Body of pancreas (tissue), 4 donors: Measurements from ENCODE around the gene FUBP1. TPM values are rescaled to one million over a fixed set of nuclear protein-coding genes. Genes with fewer than 3 reads are reported as not detected.
A peak's percentile ranks its signal among the peaks of the same experiment; 100 is the strongest.
"Not testable (repeated sequence)": the region's sequence is repeated elsewhere in the genome, so short reads cannot be mapped to it uniquely, and the experiment has no call there.

ENCODE experiments used
- ATAC-seq: fragments of 150-250 bp; one replicate; pipeline ENCODE4 v1.9.1; 2016
- DNase-seq, 4 donors: peaks; one replicate each; pipeline ENCODE4 v3.0.0-alpha.2; 2019
- H3K27ac ChIP-seq, 4 donors: fragments of 200-600 bp; sonication (generic); 1 replicate in 3 of 4; 2 replicates in 1 of 4; pipeline versions ENCODE4 v1.5.1 to v1.6.1; 2016 to 2019; ENCODE audit warnings: mild to moderate bottlenecking in 1 of 4, mixed read lengths in 1 of 4, moderate library complexity in 1 of 4
- H3K27me3 ChIP-seq, 2 donors: fragments of 200-600 bp; sonication (generic); one replicate each; pipeline ENCODE4 v1.6.0; 2016; ENCODE audit warnings: mild to moderate bottlenecking in 1 of 2
- H3K36me3 ChIP-seq, 2 donors: fragments of 200-600 bp; sonication (generic); replicated peaks in 1 of 2; 2 replicates each; pipeline ENCODE4 v1.5.1; 2016; ENCODE audit warnings: low read depth in 2 of 2; ENCODE audit not compliant: insufficient read depth in 1 of 2
- H3K4me1 ChIP-seq: fragments of 200-600 bp; sonication (generic); one replicate; pipeline ENCODE4 v1.6.0; 2016
- H3K4me3 ChIP-seq, 2 donors: fragments of 200-600 bp; sonication (generic); 1 replicate in 1 of 2; 2 replicates in 1 of 2; pipeline ENCODE4 v1.5.1; 2016 to 2019
- H3K9me3 ChIP-seq, 3 donors: fragments of 200-600 bp; sonication (generic); 1 replicate in 2 of 3; 2 replicates in 1 of 3; pipeline ENCODE4 v1.5.1; 2016
- CTCF ChIP-seq, 7 experiments: fragments of 450-650 bp in 4 of 7; fragments of 200-600 bp in 3 of 7; sonication (generic) in 3 of 7; IDR thresholded peaks; one replicate each; pipeline ENCODE4 v1.5.1; 2016 to 2019; ENCODE audit warnings: antibody characterized with exemption in 7 of 7
- POLR2A ChIP-seq, 3 donors: fragments of 450-650 bp; IDR thresholded peaks; one replicate each; pipeline ENCODE4 v1.6.1; 2016; ENCODE audit warnings: antibody characterized with exemption in 3 of 3, mild to moderate bottlenecking in 2 of 3
- WGBS, 2 donors: methylation state at CpG; one replicate each; pipeline ENCODE4 v1.1.5; 2017; 5-methylcytosine and 5-hydroxymethylcytosine counted together
- intact Hi-C: fragments of 100-400 bp; cut with DNase I; formaldehyde crosslinking; loops from one replicate; pipeline ENCODE4 v1.15.1; 2023
- total RNA-seq, 2 donors: library from RNA; depleted of rRNA; stranded (reverse); fragments of >200 nt; gene quantifications; one replicate each; pipeline ENCODE4 v1.1.0, GENCODE V29; 2016

FUBP1 gene
- 10 to 100 TPM; 56.7 to 63.8 TPM for total RNA-seq

- no peaks in the 10 kb centered on the region for H3K27me3 ChIP-seq
- WGBS, 2 donors: 0 to 1% methylated on average over 43 to 57 of the region's 57 CpGs
- no peaks in the 10 kb centered on the region for H3K9me3 ChIP-seq
- H3K4me3 ChIP-seq: peak within 1 kb of the TSS; percentile 54 to 83
- H3K4me1 ChIP-seq: peaks cover 55% of the 10 kb centered on the region
- TF ChIP-seq POLR2A (IDR thresholded peaks at IDR 0.05) (peak; percentile 63 to 94 (median 94)), CTCF (IDR thresholded peaks at IDR 0.05) (peak; percentile 48 to 91 (median 73))
- intact Hi-C loops: no loop called here
- DNase-seq (peak; percentile 96 to 98 (median 97)), ATAC-seq (peak; percentile 88)
- H3K36me3 ChIP-seq: no peaks in the 10 kb centered on the region
- peak within 1 kb of the TSS; percentile 95 to 99 (median 97) for H3K27ac ChIP-seq
Measured at GRCh38 chr1:77978969-77979876, at the start of gene FUBP1. TSS of gene FUBP1 (minus strand) at chr1:77979072. CDS start at chr1:77979004, 68 bp downstream.

GRCh38 chr1:78021134-78021533 is 42.3 kb upstream of the FUBP1 start:
- H3K4me1 ChIP-seq, ATAC-seq, intact Hi-C loops, H3K9me3 ChIP-seq, H3K27me3 ChIP-seq, H3K27ac ChIP-seq, DNase-seq, H3K36me3 ChIP-seq, H3K4me3 ChIP-seq: not testable (repeated sequence)
- 86 to 91% methylated on average over 4 of the region's 4 CpGs for WGBS, 2 donors

GRCh38 chr1:78019024-78019423 is 40.2 kb upstream of the FUBP1 start:
- no peak for TF ChIP-seq CTCF (IDR thresholded peaks at IDR 0.05)
- TF ChIP-seq POLR2A (IDR thresholded peaks at IDR 0.05): no peak
- Histone ChIP-seq H3K4me1 (peaks cover 13% of the 10 kb centered on the region), H3K36me3 (no peaks in the 10 kb centered on the region), H3K27me3 (no peaks in the 10 kb centered on the region), H3K4me3 (no peak overlapping the region), H3K9me3 (no peaks in the 10 kb centered on the region), H3K27ac (no peak overlapping the region)
- no peak for ATAC-seq
- no peak for DNase-seq
- intact Hi-C loops: no loop called here
- 91% methylated on average over 1 of the region's 1 CpG for WGBS, 2 donors

GRCh38 chr1:78015148-78015547 is 36.3 kb upstream of the FUBP1 start:
- no peaks in the 10 kb centered on the region for H3K9me3 ChIP-seq
- H3K4me1 ChIP-seq: peaks cover 36% of the 10 kb centered on the region
- H3K4me3 ChIP-seq: no peak overlapping the region
- intact Hi-C loops: no loop called here
- ATAC-seq (no peak), DNase-seq (no peak)
- peaks cover 0 to 4% of the 10 kb centered on the region in 2 donors for H3K36me3 ChIP-seq
- H3K27me3 ChIP-seq: no peaks in the 10 kb centered on the region
- TF ChIP-seq CTCF (IDR thresholded peaks at IDR 0.05): no peak
- no peak for TF ChIP-seq POLR2A (IDR thresholded peaks at IDR 0.05)
- no peak overlapping the region for H3K27ac ChIP-seq

- 27 to 29% methylated on average over 2 of the region's 2 CpGs for WGBS, 2 donors
- H3K4me1 ChIP-seq: peaks cover 50% of the 10 kb centered on the region
- peaks cover 0 to 4% of the 10 kb centered on the region in 2 donors for H3K36me3 ChIP-seq
- TF ChIP-seq CTCF (IDR thresholded peaks at IDR 0.05) (no peak), POLR2A (IDR thresholded peaks at IDR 0.05) (no peak)
- DNase-seq (no peak), ATAC-seq (no peak)
- no peak overlapping the region for H3K4me3 ChIP-seq
- peak overlapping the region in 2 of 4 donors; percentile 7 to 84 for H3K27ac ChIP-seq
- no peaks in the 10 kb centered on the region for H3K27me3 ChIP-seq
- intact Hi-C loops: no loop called here
- no peaks in the 10 kb centered on the region for H3K9me3 ChIP-seq
Measured at GRCh38 chr1:78011050-78011449, 32.2 kb upstream of the FUBP1 start.
